ENCODE measurements around the gene CNN3.

Gene CNN3

DNA sequence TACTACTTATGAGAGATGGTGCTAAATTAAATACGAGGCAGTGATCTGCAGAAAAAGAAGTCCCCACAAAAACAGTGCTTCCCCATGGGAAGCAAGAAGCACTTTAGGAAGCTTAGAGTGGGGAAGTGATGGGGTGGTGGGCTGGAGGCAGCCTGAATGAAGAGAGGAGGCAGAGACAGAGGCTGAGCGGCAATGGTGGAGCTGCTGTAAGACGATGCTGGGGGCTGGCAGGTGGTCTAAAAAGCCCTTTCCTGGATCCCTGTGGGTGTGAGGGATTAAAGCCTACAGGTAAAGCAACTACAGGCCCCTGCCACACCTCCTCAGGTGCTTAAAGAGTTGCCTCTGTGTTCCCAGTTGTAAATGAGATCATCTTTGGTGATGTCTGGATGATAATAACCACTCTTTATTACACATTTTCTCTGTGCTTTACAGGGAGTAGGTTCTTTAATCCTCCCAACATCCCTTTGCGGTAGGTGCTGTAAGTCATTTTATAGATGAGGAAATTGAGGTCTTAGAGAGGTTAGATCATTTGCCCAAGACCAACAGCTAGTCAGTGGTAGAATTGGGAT, 39.2 kb downstream of the CNN3 start:
- no peak for DNase-seq (ENCODE audit: low read depth in 3 of 3)

DNA sequence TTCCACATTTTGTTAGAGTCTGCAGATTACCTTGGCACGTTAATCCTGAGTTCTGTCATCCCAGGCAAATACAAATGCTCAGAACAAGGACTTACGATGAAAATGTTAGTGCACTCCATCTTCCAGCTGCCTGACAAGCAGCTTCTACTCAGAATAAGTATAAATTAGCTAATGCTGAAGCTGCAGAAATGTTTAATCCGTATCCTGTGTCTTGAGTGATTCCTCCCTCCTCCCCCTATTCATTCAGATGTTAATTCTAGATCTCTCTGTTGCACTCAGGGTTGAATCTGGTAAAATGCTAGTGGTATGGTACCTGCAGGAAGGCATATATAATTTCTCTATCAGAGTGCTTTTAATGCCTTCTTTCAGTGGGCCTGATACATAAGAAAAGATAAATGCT, 39.8 kb downstream of the CNN3 start:
- no peak for DNase-seq (ENCODE audit: low read depth in 3 of 3)

DNA sequence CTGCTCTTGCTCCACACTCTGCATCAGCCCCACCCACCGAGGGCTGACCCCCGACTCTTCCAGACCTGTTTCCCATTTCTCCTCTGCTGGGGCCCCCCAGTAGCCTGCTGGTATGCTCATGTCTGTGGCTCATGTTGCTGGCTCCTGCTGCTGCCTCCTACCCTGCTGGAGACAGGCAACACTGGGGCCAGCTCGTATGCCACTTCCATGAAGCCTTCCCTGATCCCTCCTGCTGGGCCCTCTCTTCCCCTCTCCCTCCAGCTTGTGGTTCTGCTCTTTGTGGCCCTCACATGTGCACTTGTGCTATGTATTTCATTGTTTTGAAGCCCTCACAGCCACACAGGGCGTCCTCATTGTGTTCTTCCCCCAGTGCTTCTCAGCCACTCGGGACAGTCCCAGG, 40.5 kb downstream of the CNN3 start:
- DNase-seq (ENCODE audit: low read depth in 3 of 3) = no peak

DNA sequence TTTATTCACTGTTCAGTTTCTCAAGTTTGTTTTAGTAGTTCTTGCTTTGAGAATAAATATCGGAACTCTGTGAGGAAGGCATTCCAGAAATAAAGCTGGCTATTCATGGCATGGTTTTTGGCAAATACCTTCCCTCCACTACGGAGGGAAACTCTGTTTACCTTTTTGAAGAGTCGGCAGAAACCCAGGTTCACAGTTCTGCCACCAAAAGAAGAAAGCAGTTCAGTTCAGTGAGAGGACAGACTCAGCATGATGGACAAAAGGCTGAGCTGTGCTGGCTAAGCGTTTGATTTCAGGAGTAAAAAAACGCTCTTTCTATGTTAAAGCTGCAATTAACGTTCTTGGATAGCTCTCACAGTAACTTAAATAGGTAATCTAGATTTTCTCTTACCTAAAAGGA, 42.4 kb downstream of the CNN3 start:
- no peak for DNase-seq (ENCODE audit: low read depth in 3 of 3)

DNA sequence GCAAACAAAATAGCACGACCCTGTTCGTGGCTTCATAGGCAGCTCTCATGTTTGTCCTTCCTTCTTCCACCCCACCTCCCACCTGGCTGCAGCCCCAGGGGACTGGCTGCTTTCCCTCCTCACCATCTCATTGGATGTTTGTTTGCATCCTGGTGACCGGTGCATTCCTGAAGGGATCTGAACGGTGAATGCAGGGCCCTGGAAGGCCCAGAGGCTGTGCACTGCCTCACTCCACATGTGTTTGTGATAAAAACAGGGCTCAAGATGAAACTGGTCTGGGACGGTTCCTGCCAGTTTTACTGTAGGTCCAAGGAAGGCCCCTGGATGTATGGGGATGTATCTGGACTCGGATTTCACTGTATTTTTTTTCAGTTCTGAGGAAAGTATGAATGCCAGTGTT, 42.8 kb downstream of the CNN3 start:
- no peak for DNase-seq (ENCODE audit: low read depth in 3 of 3)

DNA sequence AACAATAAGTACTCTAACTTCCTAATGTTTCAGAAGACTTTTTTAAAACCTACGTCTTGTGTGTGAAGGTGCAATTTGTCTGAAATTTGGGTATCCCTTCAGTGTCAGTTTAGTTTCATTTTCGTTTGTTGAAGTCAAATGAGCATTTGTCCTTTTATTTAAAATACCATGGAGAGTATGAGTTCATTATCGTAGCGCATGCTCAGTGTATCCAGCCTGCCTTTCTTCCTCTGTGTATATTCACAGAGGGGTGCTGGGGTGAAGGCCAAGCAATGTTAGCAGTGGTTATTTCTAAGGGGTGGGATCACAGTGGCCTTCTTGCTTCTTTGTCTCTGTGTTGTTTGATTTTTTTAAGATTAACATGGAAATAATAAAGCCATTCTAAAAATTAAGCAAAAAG, 43.2 kb downstream of the CNN3 start:
- DNase-seq (ENCODE audit: low read depth in 3 of 3) = no peak

DNA sequence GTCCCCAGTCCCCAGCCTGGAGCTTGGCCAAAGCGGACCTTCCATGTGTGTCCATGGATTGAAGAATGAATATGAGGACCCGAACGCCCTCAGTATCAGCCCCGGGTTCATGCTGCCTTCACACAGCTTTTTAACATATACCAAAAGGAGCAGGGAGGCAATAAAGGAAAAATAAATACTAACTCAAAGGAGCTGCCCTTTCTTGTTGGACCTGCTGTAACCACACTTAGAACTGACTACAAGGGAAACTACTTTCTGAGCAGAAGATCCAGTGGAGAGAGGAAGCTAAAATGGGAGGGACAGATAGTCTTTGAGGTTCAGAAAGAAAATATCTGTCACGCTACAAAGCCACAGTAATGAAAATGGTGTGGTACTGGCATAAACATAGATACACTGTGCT, 48.6 kb downstream of the CNN3 start:
- DNase-seq (ENCODE audit: low read depth in 3 of 3) = no peak

DNA sequence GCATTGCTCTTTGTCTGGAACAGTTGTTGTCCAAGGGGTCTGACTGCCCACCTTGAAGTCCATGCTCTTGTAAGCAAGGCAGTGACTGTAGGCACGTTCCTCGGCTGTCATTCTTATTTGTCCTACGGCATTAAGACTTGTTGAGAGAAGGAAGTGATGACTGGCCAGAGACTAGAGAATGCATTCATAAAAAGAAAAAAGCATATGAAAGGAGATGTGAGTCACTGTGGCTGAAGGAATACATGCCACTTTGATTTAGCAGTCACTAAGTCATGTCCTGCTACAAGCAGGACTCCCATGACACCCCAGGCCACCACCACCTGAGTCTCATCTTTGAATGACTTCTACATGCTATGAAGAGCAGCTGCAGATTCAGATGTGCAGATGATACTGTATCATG, 50.5 kb downstream of the CNN3 start:
- DNase-seq (ENCODE audit: low read depth in 3 of 3) = no peak

DNA sequence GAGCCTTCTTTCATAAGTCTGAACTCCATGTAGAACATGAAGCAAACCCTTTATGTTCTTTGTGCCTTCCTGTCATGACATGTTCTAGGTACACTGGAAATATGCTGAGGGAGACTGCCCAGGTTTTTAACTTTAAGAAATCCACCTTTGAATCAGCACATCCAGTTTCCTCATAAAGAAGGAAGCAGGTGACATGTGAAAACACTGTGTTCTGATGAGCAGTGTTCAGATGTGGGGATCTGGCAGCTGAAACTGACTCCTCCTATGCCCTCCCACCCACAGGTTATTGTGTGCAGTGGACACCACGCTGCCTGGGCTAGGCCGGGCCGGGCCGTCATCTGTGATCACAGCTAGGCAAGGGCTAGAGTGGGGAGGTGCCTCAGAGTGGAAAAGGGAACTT, 51.1 kb downstream of the CNN3 start:
- no peak for DNase-seq (ENCODE audit: low read depth in 3 of 3)

DNA sequence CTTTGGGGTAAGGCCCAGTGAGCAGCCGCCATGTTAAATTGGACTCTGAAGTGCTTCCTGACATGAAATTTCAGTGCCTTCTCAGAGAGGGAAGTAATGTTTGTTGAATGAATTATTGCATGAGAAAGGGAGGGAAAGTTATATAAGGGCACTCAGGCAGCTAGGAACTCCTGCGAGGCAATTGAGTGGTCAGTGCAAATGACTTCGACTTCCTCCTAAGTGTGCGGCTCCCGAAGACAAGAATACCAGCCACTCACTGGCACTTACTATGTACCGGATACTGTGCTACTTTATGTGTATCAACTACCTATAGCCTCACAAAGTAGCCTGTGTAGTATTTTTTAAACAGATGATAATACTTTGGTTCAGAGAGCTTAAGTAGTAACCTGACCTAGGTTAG, 52.5 kb downstream of the CNN3 start:
- no peak for DNase-seq (ENCODE audit: low read depth in 3 of 3)

DNA sequence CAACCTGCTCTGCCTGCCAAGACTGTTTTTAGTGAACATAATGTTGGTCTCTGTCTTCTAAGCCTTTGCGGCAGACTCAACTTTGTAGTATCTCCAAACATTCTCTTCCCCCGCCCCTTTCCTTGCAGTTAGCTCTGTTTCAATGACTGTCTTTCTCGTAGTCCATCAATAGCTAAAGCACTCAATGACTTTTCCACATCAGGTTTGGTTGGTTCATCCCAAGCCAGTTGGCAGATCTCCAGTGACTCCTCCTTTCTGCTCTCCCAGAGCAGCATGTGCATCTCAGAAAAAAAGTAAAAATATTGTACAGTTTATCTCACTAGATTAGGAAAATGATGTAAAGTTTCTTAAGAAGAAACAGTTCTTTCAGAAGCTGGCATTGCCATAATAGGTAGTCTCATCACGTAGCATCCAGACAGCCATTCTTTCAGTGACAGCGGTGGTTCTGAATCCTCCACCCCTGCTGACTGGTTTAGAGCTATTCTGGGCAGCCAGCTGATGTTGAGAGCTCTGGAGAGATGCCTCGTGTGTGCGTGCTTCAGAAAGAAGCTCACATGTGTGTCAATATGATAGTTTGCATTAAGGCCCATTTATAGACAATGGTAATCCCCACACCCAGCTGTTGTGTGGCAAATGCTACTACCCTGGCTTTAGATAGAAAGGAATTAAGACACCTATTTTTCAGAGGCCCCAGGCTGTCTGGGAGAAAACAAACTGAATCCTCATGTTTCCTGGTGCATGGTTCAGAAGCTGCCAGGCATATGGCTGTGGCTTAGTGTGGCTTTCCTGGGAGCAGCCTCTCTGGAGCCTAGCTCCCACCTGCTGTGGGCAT, 53.2 kb downstream of the CNN3 start:
- no peak for DNase-seq (ENCODE audit: low read depth in 3 of 3)

DNA sequence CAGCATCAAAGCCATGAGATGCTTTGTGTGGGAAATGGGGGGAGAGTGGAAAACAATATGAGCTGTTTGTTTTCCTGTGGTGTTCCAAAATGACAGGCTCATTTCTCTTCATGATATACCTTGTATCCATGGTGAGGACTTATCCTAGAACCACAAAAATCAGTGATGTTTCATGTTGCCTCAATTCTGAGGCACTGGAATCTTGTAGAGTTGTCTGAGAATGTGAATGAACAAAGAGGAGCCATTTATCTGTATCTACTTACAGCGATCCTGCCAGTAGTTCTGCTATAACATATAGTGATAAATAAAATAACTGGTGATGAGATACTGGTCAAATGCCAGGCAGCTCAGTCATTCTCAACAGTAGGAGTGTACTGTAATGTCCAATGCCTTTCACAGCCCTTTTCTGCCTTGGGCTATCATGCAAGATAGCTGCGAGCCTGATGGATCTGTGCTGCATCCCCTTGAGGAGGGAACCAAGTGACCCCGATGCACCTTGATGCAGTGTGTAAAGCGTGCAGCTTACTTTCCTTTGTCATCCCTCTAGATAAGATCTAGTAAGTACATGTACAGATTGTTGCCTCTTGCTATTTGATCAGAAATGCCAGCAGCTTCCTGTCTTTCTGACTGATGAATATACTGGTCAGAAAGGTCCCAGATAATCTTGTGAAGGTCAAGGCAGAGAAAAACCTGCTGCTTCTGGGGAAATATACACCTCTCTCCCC, 54.0 kb downstream of the CNN3 start:
- no peak for DNase-seq (ENCODE audit: low read depth in 3 of 3)

DNA sequence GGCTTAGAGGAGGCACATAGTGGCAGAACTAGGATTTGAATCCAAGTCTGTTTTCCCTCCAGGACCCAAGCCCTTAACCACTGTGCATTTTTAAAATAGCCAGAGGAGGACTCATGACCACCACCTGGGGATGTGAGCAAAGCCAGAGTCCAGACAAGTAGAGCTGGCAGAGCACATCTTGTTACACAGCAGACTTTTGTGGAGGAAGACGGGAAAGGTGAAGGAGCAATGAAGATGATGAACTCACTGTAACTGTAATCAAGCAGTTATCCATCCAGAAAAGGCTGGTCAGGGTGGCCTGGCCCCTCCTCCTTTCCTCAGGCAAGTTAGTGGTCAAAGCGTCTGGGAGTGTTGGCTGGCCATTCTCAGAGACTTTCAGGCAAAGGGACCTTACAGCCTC, 55.9 kb downstream of the CNN3 start:
- DNase-seq (ENCODE audit: low read depth in 3 of 3) = no peak

DNA sequence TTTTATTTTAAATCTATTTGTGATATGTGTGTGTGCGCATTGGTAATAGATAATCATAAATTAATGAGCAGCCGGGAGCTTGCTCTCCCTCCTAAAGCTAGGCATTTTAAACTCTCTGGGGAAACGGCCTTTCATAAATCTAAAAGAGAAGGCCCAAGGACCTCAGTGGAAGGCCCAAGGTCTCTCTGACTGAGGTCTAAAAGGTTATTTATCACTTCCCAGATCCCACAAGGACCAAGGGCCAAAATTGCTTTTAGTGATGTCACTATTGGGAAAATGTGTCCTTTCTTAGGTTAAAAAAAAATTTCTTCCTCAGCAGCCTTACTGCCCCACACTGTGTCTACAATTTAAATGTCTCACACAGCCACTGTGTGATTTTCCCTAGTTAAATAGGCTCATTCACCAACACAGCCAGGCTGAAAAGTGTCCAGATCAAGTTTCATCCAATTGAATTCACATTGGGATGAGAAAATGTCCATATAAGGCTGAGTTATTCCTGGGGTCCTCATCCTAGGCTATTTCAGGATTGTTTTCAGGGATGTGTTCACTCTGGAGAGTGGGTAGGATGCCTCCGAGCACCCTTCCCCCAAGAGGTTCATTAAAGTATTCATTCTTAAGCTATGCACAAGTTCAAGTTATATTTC, 60.6 kb downstream of the CNN3 start:
- no peak for DNase-seq (ENCODE audit: low read depth in 3 of 3)

DNA sequence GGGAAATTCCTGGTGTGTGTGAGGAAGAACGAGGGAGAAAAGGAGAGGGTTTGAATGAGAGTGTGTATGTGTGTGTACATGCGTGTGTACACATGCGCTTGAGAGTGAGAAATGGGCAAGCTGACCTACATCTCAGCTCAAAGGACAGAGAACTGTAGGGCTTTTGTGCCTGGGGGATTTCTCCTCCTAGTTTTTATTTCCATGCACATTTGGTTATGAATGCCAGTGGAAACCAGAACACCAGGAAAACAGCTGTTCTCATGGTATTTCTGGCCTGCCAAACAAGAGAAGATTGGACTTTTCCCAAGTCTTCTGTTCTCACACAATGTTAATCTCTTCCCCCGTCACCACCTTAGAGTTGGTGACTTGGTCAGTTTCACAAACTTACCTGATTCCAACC, 61.5 kb downstream of the CNN3 start:
- DNase-seq (ENCODE audit: low read depth in 3 of 3) = no peak

DNA sequence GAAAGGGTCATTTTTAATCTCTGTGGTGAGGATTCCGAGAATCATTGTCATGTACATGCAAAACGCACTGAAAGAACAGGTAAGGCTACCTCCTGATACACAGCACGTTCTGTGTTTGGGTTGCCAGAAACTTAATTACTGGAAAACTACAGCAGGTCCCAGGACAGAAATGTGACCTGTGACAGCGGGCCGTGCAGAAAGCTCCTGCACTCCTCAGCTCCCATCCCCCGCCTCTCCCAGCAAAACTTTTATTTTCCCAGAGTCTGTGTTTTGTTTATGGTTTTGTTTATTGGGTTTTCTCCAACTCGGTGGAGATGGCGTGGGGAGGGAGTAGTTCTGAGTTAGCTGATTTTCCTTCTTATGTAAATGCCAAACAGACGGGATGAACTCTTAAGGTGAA, 62.1 kb downstream of the CNN3 start:
- no peak for DNase-seq (ENCODE audit: low read depth in 3 of 3)

DNA sequence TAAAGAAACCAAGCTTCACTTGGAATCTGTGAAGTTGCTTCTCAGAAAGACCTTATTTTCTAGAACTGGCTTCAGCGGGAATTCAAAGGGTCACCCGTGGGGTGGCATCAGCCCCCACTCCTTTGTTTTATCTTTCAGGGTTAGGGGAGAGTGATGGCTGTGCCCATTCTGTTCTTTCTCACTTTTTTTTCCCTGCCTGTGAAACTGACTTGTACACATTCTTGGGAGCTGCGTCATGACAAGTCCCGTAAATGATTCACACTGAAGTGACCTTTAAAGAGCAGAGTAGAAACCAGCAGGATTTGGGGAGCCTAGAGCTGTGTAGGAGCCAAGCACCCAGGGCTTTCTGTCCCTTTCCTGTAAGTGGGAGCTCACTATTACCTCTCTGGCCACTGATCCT, 63.0 kb downstream of the CNN3 start:
- DNase-seq (ENCODE audit: low read depth in 3 of 3) = no peak

DNA sequence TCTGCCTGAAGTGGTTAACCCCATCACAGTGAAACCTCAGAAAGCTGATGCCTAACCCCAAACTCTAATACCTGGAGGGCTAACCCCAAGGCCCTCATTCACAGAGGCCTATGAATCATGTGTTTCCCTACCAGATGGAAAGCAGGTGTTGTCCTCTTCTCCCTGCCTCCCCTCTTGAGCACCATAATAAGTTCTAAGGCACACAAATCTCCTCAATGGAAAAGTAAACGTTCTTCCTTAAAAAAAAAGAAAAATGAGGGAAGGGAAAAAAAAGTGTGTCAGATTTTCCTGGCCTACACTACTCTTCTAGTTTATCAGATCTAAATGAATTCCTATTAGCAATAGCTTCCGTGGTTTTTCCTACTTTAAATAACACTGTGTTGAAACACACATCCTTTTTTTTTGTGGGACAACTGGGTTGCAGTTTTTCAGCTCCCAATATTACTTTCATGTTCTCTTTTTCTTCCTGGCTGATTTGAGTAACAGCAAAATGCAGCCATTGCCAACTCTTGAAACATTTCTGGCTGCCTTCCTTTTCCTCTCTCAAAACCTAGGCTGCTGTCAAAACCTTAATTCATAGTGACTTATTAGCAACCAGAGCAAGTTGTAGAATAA, 63.5 kb downstream of the CNN3 start:
- DNase-seq (ENCODE audit: low read depth in 3 of 3) = no peak

DNA sequence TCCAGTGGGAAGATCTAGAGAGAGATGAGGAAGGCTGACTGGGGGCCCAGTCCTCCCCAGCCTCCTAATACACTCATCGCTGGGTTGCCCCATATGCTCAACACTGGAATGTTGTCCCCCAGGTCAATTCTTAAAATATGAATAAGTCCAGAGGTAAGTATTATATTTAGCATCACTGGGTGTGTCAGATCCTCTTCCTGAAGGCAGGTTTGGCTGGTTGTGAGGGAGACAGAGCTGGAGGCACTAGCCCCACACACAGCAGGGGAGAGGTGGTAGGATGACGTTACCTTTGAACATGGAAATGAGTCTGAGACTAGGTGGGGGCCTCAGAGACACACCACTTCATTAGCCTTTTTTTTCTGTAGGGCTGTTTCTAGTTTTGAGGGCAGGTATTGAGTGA, 64.2 kb downstream of the CNN3 start:
- no peak for DNase-seq (ENCODE audit: low read depth in 3 of 3)

DNA sequence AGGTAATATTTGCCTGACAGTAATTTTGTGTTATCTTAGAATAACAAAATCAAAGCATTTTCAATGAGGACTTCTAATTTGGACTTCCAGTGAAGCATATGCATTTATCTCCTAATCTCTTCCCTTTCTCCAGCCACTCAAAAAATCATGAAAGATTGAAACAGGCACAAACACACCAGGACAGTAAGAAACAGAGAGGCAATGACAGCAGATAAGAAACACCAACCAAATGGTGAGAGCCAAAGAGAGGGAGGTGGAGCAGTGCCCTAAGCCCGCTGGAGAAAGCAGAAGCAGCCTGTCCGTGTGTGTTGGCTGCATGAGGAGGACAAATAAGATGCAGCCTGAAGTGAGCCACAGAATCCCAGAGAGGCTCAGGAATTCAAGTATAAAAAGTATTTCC, 67.7 kb downstream of the CNN3 start:
- DNase-seq (ENCODE audit: low read depth in 3 of 3) = no peak

DNA sequence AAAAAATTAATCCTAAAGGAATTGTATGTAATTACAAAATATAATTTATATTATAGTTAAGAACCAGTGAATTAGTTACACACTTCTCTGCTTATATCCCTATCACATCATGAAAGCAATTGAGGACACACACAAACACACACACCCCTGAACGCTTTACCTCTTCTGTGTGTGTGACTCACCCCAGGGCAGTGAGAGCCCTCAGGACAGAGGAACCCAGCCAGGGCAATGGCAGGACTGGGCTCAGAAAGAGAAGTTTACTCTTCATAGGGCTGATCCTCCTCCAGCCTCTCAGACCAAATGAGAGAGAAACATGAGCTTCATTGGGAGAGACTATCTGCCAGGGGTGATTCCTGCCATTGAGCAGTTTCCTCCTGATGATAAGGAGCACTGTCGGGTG, 68.6 kb downstream of the CNN3 start:
- no peak for DNase-seq (ENCODE audit: low read depth in 3 of 3)

DNA sequence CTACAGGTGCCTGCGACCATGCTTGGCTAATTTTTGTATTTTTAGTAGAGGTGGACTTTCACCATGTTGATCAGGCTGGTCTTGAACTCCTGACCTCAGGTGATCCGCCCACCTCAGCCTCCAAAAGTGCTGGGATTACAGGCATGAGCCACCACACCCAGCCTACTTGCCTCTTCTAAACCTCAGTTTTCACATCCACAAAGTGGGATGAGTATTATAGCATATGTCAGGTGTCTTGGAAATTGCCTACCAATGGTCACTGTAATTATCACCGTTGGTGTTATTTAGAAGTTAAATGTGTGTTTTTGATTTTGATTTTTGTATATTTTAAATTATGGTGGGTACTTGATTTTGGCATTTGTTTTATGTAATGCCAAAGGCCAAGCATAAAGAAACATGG, 70.0 kb downstream of the CNN3 start:
- no peak for DNase-seq (ENCODE audit: low read depth in 3 of 3)
